ENCODE measurements around the gene WDHD1.

GRCh38 chr14:55038708-55039107, 11.8 kb upstream of the WDHD1 start:
- TF ChIP-seq CTCF (IDR thresholded peaks at IDR 0.05) = no peak
- TF ChIP-seq POLR2A (IDR thresholded peaks at IDR 0.05) = no peak
